CD4-positive, alpha-beta T cell treated with Interleukin-15 for 4 hours (primary cell): ENCODE measurements around the gene MPST.

Experiments
- DNase-seq: peaks from one replicate; pipeline ENCODE4 v3.0.0-alpha.2; 2020; ENCODE audit warnings: low spot score

MPST gene

GRCh38 chr22:37079158-37079557, 59.6 kb downstream of the MPST start:
- DNase-seq = no peak
